A549 (cell line): Measurements from ENCODE around the gene IRF8. TPM values are rescaled to one million over a fixed set of nuclear protein-coding genes. Genes with fewer than 3 reads are reported as not detected.

ENCODE experiments used
- ATAC-seq, 2 experiments: fragments of 200-7000 bp in 1 of 2; fragments of >200 bp in 1 of 2; cut with Nextera tagmentation in 1 of 2; cut with Tn5 transposase in 1 of 2; 3 replicates each; pipeline versions ENCODE4 v1.8.0 to v1.9.1; 2018 to 2020; ENCODE audit warnings: mild to moderate bottlenecking in 1 of 2, moderate library complexity in 1 of 2
- CTCF ChIA-PET: fragments of 300-600 bp; sonication (Branson Sonifier 250); formaldehyde crosslinking; extraction: SDS; loops from one replicate; lab custom pipeline; 2021; ENCODE audit warnings: antibody characterized with exemption, inconsistent platforms; lab: Yijun Ruan, JAX
- POLR2A ChIA-PET: fragments of 350-600 bp; formaldehyde crosslinking; extraction: SDS; loops from one replicate; lab custom pipeline; 2021; ENCODE audit warnings: antibody characterized with exemption, inconsistent platforms; lab: Yijun Ruan, JAX
- DNase-seq, 2 experiments: peaks; one replicate each; pipeline versions ENCODE4 v3.0.0 to v3.0.0-alpha.2; 2011 to 2016; ENCODE audit warnings: low read depth in 1 of 2, low spot score in 1 of 2
- FAIRE-seq: peaks from 2 replicates; lab custom pipeline; 2011; peaks lifted over from hg19 to GRCh38; lab: Jason Lieb, UNC
- H3K27ac ChIP-seq, 2 experiments: fragments of >200 bp; sonication (Bioruptor Twin); formaldehyde crosslinking; 3 replicates each; pipeline ENCODE4 v1.5.1; 2016 to 2017
- H3K4me1 ChIP-seq: fragments of >200 bp; sonication (Bioruptor Twin); formaldehyde crosslinking; 3 replicates; pipeline ENCODE4 v1.6.1; 2016
- H3K4me2 ChIP-seq: fragments of >200 bp; sonication (Bioruptor Twin); formaldehyde crosslinking; 3 replicates; pipeline ENCODE4 v1.6.1; 2016
- H3K4me3 ChIP-seq: fragments of >200 bp; sonication (Bioruptor Twin); formaldehyde crosslinking; 3 replicates; pipeline ENCODE4 v1.5.1; 2016
- H3K9me3 ChIP-seq: fragments of >200 bp; sonication (Bioruptor Twin); formaldehyde crosslinking; 3 replicates; pipeline ENCODE4 v1.6.1; 2016
- BHLHE40 ChIP-seq: IDR thresholded peaks from 2 replicates; pipeline ENCODE4 v1.6.1; 2012; ENCODE audit warnings: low read depth, low read length, inconsistent platforms
- CEBPB ChIP-seq, 2 experiments: fragments of >200 bp in 1 of 2; sonication (Bioruptor Twin) in 1 of 2; formaldehyde crosslinking in 1 of 2; IDR thresholded peaks; 2 replicates each; pipeline ENCODE4 v1.6.1; 2012 to 2016
- CHD4 ChIP-seq: fragments of 200-600 bp; sonication (generic); IDR thresholded peaks from 2 replicates; pipeline ENCODE4 v1.6.1; 2016; ENCODE audit warnings: antibody characterized with exemption, mild to moderate bottlenecking, borderline replicate concordance
- ESRRA ChIP-seq: fragments of 150-350 bp; IDR thresholded peaks from 2 replicates; pipeline ENCODE4 v1.6.1; 2014; ENCODE audit warnings: mild to moderate bottlenecking, low read length, borderline replicate concordance
- FOSL2 ChIP-seq, 2 experiments: fragments of 450-650 bp in 1 of 2; fragments of >200 bp in 1 of 2; sonication (Bioruptor Twin) in 1 of 2; formaldehyde crosslinking; IDR thresholded peaks; 2 replicates each; pipeline versions ENCODE4 v1.5.0 to v1.6.1; 2016 to 2020; ENCODE audit warnings: mild to moderate bottlenecking in 1 of 2, moderate library complexity in 1 of 2
- FOXS1 ChIP-seq: fragments of 250-450 bp; sonication (Bioruptor Pico); IDR thresholded peaks from 2 replicates; pipeline ENCODE4 v1.5.0; 2020; ENCODE audit warnings: mild to moderate bottlenecking, moderate library complexity
- GATA3 ChIP-seq: IDR thresholded peaks from 2 replicates; pipeline ENCODE4 v1.6.1; 2012; ENCODE audit warnings: borderline replicate concordance
- HDAC2 ChIP-seq: fragments of 200-600 bp; sonication (generic); IDR thresholded peaks from 2 replicates; pipeline ENCODE4 v1.6.1; 2016
- HOXB13 ChIP-seq: fragments of 250-450 bp; sonication (Bioruptor Pico); IDR thresholded peaks from 2 replicates; pipeline ENCODE4 v1.5.0; 2020; ENCODE audit warnings: low read depth, mild to moderate bottlenecking, moderate library complexity
- JUN ChIP-seq, 2 experiments: fragments of >200 bp; sonication (Bioruptor Twin); formaldehyde crosslinking; IDR thresholded peaks; 2 replicates in 1 of 2; 3 replicates in 1 of 2; pipeline ENCODE4 v1.6.1; 2016 to 2017
- KDM5A ChIP-seq: fragments of 200-600 bp; sonication (generic); IDR thresholded peaks from 2 replicates; pipeline ENCODE4 v1.6.1; 2016; ENCODE audit warnings: antibody characterized with exemption, mild to moderate bottlenecking
- MAFK ChIP-seq: fragments of 450-650 bp; IDR thresholded peaks from 2 replicates; pipeline ENCODE4 v1.6.1; 2014; ENCODE audit not compliant: partially characterized antibody
- MYC ChIP-seq: IDR thresholded peaks from 2 replicates; pipeline ENCODE4 v1.6.1; 2012; ENCODE audit warnings: mild to moderate bottlenecking, inconsistent platforms, low read length, improper control_type of control experiment, borderline replicate concordance
- NFE2L2 ChIP-seq: fragments of 150-350 bp; conservative IDR thresholded peaks from 2 replicates; pipeline ENCODE4 v1.6.1; 2014; ENCODE audit warnings: low read length
- POLR2A ChIP-seq: IDR thresholded peaks from 2 replicates; pipeline ENCODE4 v1.6.1; 2012; ENCODE audit warnings: mild to moderate bottlenecking, low read length
- RARB ChIP-seq: fragments of 250-450 bp; sonication (Bioruptor Pico); IDR thresholded peaks from 2 replicates; pipeline ENCODE4 v1.8.0; 2021; ENCODE audit warnings: mild to moderate bottlenecking, moderate library complexity
- RFX5 ChIP-seq: fragments of 450-650 bp; IDR thresholded peaks from 2 replicates; pipeline ENCODE4 v1.7.1; 2014; ENCODE audit warnings: antibody characterized with exemption, mild to moderate bottlenecking, moderate library complexity
- RNF2 ChIP-seq: fragments of 200-600 bp; sonication (generic); IDR thresholded peaks from 2 replicates; pipeline ENCODE4 v1.6.1; 2016; ENCODE audit warnings: low read depth, mild to moderate bottlenecking, antibody characterized with exemption, moderate library complexity, borderline replicate concordance
- SMC3 ChIP-seq: fragments of >200 bp; sonication (Bioruptor Twin); formaldehyde crosslinking; IDR thresholded peaks from 3 replicates; pipeline ENCODE4 v1.6.1; 2018; ENCODE audit warnings: inconsistent platforms
- ZC3H11A ChIP-seq: fragments of 450-650 bp; IDR thresholded peaks from 2 replicates; pipeline ENCODE4 v1.6.1; 2014; ENCODE audit warnings: antibody characterized with exemption, mild to moderate bottlenecking
- ZFP36 ChIP-seq: fragments of 450-650 bp; IDR thresholded peaks from 2 replicates; pipeline ENCODE4 v1.6.1; 2014; ENCODE audit warnings: borderline replicate concordance; ENCODE audit not compliant: partially characterized antibody
- ZSCAN20 ChIP-seq: fragments of 250-450 bp; sonication (Bioruptor Pico); IDR thresholded peaks from 2 replicates; pipeline ENCODE4 v1.8.0; 2022; ENCODE audit warnings: mild to moderate bottlenecking, moderate library complexity
- WGBS: methylation state at CpG from one replicate; pipeline ENCODE4 v1.1.6; 2017; ENCODE audit errors: missing lambda C conversion rate; 5-methylcytosine and 5-hydroxymethylcytosine counted together
- polyA plus RNA-seq, 4 experiments: library from polyadenylated mRNA; depleted of rRNA in 3 of 4; stranded (reverse); fragments of >200 nt; fragmentation: RNase III in 1 of 4; extraction: RNeasy Plus Mini Kit Qiagen cat#74134 plus additional on column Dnase treatment in 1 of 4; gene quantifications; 2 replicates in 3 of 4; 3 replicates in 1 of 4; pipeline ENCODE4 v1.2.3, GENCODE V29; 2011 to 2017
- TF ChIP-seq, protein P1 (sequence below): fragments of 150-350 bp; IDR thresholded peaks from 2 replicates; pipeline ENCODE4 v1.6.1; 2014; ENCODE audit warnings: low read depth, mild to moderate bottlenecking, low read length
- TF ChIP-seq, protein P2 (sequence below): fragments of 250-450 bp; sonication (Bioruptor Pico); IDR thresholded peaks from 2 replicates; pipeline ENCODE4 v1.5.0; 2020; ENCODE audit warnings: low read depth, mild to moderate bottlenecking, moderate library complexity
- TF ChIP-seq, protein P3 (sequence below): fragments of 250-450 bp; sonication (Bioruptor Pico); IDR thresholded peaks from 2 replicates; pipeline ENCODE4 v1.5.0; 2021; ENCODE audit warnings: mild to moderate bottlenecking, moderate library complexity, borderline replicate concordance
- TF ChIP-seq, protein P4 (sequence below): fragments of >200 bp; sonication (Bioruptor Twin); formaldehyde crosslinking; IDR thresholded peaks from 3 replicates; pipeline ENCODE4 v1.6.1; 2016

The IRF8 gene
- polyA plus RNA-seq, 2 of the 4 experiments (the other 2 are of a cell fraction): 0.16 to 0.18 TPM

DNA sequence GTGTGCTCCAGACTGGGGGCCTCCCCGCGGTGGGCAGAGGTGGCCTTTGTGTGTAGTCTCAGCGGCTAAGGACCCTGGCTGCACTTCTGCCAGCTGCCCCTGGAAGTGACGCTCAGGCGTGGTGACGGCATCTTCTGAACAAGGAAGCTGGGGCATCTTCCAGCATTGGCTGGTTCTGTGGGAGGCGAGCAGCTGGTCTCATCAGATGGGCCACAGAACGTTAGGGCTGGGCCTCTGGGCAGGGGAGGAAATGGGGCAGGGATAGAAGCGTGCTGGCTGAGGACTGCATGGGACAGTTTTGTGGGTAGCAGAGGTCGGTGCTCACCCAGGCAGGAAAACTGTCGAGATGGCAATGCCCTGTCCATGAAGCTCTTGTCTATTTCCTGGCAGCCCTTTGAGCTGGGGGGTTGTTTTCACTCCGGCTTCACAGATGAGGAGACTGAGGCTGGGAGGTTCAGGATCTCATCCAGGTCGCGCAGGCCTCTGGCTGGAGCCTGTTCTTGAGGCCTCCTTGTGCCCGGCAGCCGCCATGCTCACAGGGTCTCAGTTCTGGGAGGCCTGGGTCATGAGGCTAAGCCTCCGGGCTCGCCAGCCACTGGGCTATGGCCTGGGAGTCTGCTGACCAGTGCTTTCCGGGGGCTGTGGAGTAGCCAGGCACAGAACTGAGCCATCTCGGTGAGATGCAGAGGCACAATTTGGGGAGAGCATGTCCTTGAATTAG, 16.3 kb downstream of the IRF8 start:
- TF ChIP-seq KDM5A: no peak
- no peak for TF ChIP-seq ESRRA
- no peak for TF ChIP-seq GATA3
- no peak for TF ChIP-seq RARB (CRISPR knock-in tag)
- no peak for TF ChIP-seq HDAC2
- TF ChIP-seq ZFP36: no peak
- TF ChIP-seq RFX5: no peak
- no peak for TF ChIP-seq FOXS1 (CRISPR knock-in tag)
- no peak for TF ChIP-seq POLR2A
- TF ChIP-seq MYC: no peak
- no peak overlapping the region for H3K4me3 ChIP-seq
- 69% methylated on average over 12 of the region's 20 CpGs for WGBS
- no peak overlapping the region for H3K4me2 ChIP-seq
- H3K9me3 ChIP-seq: no peaks in the 10 kb centered on the region
- H3K27ac ChIP-seq: no peak overlapping the region
- DNase-seq: no peak
- CTCF ChIA-PET: interaction anchor here (1.2 to 2.0 kb wide), 5 partner anchors 9 to 93 kb away, joined by 3 to 5 read pairs (median 4); no protein-coding TSS in a partner anchor
- no peak for FAIRE-seq
- no peak for ATAC-seq
- no peaks in the 10 kb centered on the region for H3K4me1 ChIP-seq
- POLR2A ChIA-PET: no interaction called here

DNA sequence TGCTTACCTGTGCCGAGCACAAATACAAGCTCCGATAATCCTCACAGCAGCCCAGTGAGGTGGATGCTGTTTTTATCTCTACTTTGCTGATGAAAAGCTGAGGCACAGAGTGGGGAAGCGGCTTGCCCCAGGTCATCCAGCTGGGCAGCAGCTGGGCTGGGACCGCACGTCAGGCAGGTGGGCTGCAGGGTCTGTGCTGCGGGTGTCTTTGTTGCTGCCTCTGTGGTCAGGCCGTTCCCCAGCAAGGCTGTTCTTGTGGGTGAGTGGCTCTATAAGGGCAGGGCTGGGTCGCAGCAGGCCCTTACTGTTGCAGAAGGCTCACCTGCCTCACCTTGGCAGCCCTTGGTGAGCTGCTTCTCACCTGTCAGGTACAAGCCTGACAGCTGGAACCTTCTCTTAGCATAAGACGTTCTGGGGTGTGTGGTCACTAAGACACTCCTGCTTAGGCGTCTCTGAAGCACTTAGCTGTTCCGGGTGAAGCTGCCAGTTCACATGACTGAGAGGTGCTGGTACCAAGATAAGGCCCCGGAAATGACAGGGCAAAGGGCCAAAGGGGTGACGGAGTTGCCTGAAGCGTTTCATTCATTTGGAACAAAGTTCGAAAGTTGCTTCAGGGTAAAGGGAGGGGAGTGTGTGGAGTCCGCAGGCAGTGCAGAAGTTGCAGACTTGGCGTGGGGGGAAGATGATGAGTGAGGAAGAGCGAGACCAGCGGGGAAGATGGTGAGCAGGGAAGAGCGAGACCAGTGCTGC, 17.4 kb downstream of the IRF8 start:
- CTCF ChIA-PET: interaction anchor here (0.6 to 1.6 kb wide), 6 partner anchors 8 to 1369 kb away, joined by 3 to 6 read pairs (median 4); no protein-coding TSS in a partner anchor
- POLR2A ChIA-PET: no interaction called here
- no peak for FAIRE-seq

DNA sequence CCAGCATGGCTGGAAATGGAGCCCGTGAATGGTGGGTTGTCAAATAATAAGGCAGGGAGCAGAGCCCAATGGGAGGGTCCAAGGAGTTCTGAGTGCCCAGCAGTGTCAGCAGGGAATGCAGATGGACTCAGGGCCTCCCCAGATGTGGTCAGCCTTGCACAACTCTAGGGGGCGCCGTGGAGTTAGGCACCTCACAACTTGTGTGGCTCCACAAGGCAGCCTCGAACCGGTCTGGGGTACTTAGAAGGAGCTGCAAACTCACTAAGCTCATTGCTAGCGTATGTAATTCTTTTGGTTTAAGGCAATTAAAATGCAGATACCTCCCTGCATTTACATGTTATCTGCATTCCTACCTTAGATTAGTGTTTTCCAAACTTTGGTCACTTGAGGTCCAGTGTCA, 18.1 kb downstream of the IRF8 start:
- no peaks in the 10 kb centered on the region for H3K9me3 ChIP-seq
- H3K4me1 ChIP-seq: no peaks in the 10 kb centered on the region
- WGBS: 49% methylated on average over 6 of the region's 6 CpGs
- ATAC-seq (no peak), FAIRE-seq (no peak), DNase-seq (no peak)
- H3K4me3 ChIP-seq: no peak overlapping the region
- CTCF ChIA-PET: interaction anchor here (0.6 to 1.6 kb wide), 3 partner anchors 10 to 1368 kb away, joined by 3 to 6 read pairs (median 4); no protein-coding TSS in a partner anchor
- H3K4me2 ChIP-seq: no peak overlapping the region
- POLR2A ChIA-PET: no interaction called here
- H3K27ac ChIP-seq: no peak overlapping the region
- TF ChIP-seq BHLHE40: no peak
- TF ChIP-seq, protein P1, sequence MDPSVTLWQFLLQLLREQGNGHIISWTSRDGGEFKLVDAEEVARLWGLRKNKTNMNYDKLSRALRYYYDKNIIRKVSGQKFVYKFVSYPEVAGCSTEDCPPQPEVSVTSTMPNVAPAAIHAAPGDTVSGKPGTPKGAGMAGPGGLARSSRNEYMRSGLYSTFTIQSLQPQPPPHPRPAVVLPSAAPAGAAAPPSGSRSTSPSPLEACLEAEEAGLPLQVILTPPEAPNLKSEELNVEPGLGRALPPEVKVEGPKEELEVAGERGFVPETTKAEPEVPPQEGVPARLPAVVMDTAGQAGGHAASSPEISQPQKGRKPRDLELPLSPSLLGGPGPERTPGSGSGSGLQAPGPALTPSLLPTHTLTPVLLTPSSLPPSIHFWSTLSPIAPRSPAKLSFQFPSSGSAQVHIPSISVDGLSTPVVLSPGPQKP: no peak
- TF ChIP-seq, protein P2, sequence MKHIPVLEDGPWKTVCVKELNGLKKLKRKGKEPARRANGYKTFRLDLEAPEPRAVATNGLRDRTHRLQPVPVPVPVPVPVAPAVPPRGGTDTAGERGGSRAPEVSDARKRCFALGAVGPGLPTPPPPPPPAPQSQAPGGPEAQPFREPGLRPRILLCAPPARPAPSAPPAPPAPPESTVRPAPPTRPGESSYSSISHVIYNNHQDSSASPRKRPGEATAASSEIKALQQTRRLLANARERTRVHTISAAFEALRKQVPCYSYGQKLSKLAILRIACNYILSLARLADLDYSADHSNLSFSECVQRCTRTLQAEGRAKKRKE (CRISPR knock-in tag): no peak
- TF ChIP-seq CEBPB (IDR thresholded peaks at IDR 0.05): no peak
- no peak for TF ChIP-seq JUN (IDR thresholded peaks at IDR 0.05)
- TF ChIP-seq RNF2: no peak
- TF ChIP-seq MAFK: no peak
- TF ChIP-seq, protein P3, sequence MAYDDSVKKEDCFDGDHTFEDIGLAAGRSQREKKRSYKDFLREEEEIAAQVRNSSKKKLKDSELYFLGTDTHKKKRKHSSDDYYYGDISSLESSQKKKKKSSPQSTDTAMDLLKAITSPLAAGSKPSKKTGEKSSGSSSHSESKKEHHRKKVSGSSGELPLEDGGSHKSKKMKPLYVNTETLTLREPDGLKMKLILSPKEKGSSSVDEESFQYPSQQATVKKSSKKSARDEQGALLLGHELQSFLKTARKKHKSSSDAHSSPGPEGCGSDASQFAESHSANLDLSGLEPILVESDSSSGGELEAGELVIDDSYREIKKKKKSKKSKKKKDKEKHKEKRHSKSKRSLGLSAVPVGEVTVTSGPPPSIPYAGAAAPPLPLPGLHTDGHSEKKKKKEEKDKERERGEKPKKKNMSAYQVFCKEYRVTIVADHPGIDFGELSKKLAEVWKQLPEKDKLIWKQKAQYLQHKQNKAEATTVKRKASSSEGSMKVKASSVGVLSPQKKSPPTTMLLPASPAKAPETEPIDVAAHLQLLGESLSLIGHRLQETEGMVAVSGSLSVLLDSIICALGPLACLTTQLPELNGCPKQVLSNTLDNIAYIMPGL: no peak
- TF ChIP-seq HOXB13 (CRISPR knock-in tag): no peak
- no peak for TF ChIP-seq KDM5A
- no peak for TF ChIP-seq NFE2L2
- TF ChIP-seq FOXS1 (CRISPR knock-in tag): no peak
- TF ChIP-seq ZSCAN20 (CRISPR knock-in tag): no peak
- no peak for TF ChIP-seq GATA3
- no peak for TF ChIP-seq CHD4
- no peak for TF ChIP-seq ZC3H11A
- TF ChIP-seq SMC3: no peak

More for the DNA sequence above, 17.4 kb downstream of the IRF8 start:
- TF ChIP-seq, protein P4, sequence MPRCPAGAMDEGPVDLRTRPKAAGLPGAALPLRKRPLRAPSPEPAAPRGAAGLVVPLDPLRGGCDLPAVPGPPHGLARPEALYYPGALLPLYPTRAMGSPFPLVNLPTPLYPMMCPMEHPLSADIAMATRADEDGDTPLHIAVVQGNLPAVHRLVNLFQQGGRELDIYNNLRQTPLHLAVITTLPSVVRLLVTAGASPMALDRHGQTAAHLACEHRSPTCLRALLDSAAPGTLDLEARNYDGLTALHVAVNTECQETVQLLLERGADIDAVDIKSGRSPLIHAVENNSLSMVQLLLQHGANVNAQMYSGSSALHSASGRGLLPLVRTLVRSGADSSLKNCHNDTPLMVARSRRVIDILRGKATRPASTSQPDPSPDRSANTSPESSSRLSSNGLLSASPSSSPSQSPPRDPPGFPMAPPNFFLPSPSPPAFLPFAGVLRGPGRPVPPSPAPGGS: no peak
- TF ChIP-seq, protein P2 (CRISPR knock-in tag): no peak
- TF ChIP-seq FOSL2 (IDR thresholded peaks at IDR 0.05): no peak
- no peak for TF ChIP-seq FOSL2 (CRISPR knock-in tag; IDR thresholded peaks at IDR 0.05)
- DNase-seq: no peak
- no peak overlapping the region for H3K4me3 ChIP-seq
- H3K27ac ChIP-seq: no peak overlapping the region
- no peak for ATAC-seq
- H3K4me2 ChIP-seq: no peak overlapping the region
- no peaks in the 10 kb centered on the region for H3K4me1 ChIP-seq
- H3K9me3 ChIP-seq: no peaks in the 10 kb centered on the region
- 73% methylated on average over 17 of the region's 20 CpGs for WGBS
